ENCODE measurements around the gene SCP2.

GRCh38 chr1:53071915-53072314, 144.8 kb downstream of the SCP2 start:
- TF ChIP-seq POLR2A (IDR thresholded peaks at IDR 0.05; ENCODE audit: low read length) (no peak), GATA1 (IDR thresholded peaks at IDR 0.05; ENCODE audit: low read depth, low read length) (no peak)
